WTC11 (cell line): ENCODE data around the gene NPHP3. TPM values are rescaled to one million over a fixed set of nuclear protein-coding genes. Genes with fewer than 3 reads are reported as not detected.
A peak's percentile ranks its signal among the peaks of the same experiment; 100 is the strongest.
"Not testable (repeated sequence)": the region's sequence is repeated elsewhere in the genome, so short reads cannot be mapped to it uniquely, and the experiment has no call there.

Experiments used
- ATAC-seq: fragments of 200-7000 bp; cut with Tn5 transposase; 2 replicates; pipeline ENCODE4 v1.10.0; 2021; ENCODE audit warnings: mild to moderate bottlenecking, moderate library complexity
- CTCF ChIA-PET: fragments of 300-600 bp; sonication (Branson Sonifier 250); formaldehyde crosslinking; loops from one replicate; lab custom pipeline; 2021; ENCODE audit warnings: antibody characterized with exemption; lab: Charles Lee
- POLR2A ChIA-PET: fragments of 350-600 bp; sonication (Branson Sonifier 250); formaldehyde crosslinking; loops from one replicate; lab custom pipeline; 2021; ENCODE audit warnings: antibody characterized with exemption; lab: Charles Lee
- DNase-seq: peaks from one replicate; pipeline ENCODE4 v3.0.0; 2021; ENCODE audit warnings: low spot score
- H3K27ac Mint-ChIP-seq: 2 replicates; pipeline ENCODE4 v1.8.0; 2021; ENCODE audit warnings: mixed read lengths
- H3K27me3 Mint-ChIP-seq: 2 replicates; pipeline ENCODE4 v1.8.0; 2021; ENCODE audit warnings: low read depth, mild to moderate bottlenecking, moderate library complexity, mixed read lengths
- H3K36me3 Mint-ChIP-seq: 2 replicates; pipeline ENCODE4 v1.8.0; 2021; ENCODE audit warnings: mixed read lengths
- H3K4me1 Mint-ChIP-seq: 2 replicates; pipeline ENCODE4 v1.8.0; 2022; ENCODE audit warnings: mixed read lengths
- H3K4me3 Mint-ChIP-seq: 2 replicates; pipeline ENCODE4 v1.8.0; 2021; ENCODE audit warnings: mild to moderate bottlenecking, moderate library complexity, mixed read lengths
- H3K9me3 Mint-ChIP-seq: 2 replicates; pipeline ENCODE4 v1.8.0; 2021; ENCODE audit warnings: mixed read lengths
- ATF1 ChIP-seq: sonication (generic); formaldehyde crosslinking; IDR thresholded peaks from 2 replicates; pipeline ENCODE4 v1.8.1; 2023; ENCODE audit warnings: mild to moderate bottlenecking, moderate library complexity, missing genetic modification reagents
- ATF2 ChIP-seq: sonication (generic); formaldehyde crosslinking; IDR thresholded peaks from 2 replicates; pipeline ENCODE4 v1.8.1; 2022; ENCODE audit warnings: low read depth, missing genetic modification reagents, borderline replicate concordance
- CREB1 ChIP-seq: sonication (generic); formaldehyde crosslinking; IDR thresholded peaks from 2 replicates; pipeline ENCODE4 v1.8.0; 2023; ENCODE audit warnings: mild to moderate bottlenecking, missing genetic modification reagents
- CTCF ChIP-seq: fragments of 200-600 bp; IDR thresholded peaks from 2 replicates; pipeline ENCODE4 v1.8.0; 2022; ENCODE audit warnings: antibody characterized with exemption
- FOXP1 ChIP-seq: sonication (generic); formaldehyde crosslinking; IDR thresholded peaks from 2 replicates; pipeline ENCODE4 v1.8.0; 2022; ENCODE audit warnings: missing genetic modification reagents, mild to moderate bottlenecking, moderate library complexity, borderline replicate concordance
- GABPB1 ChIP-seq: sonication (generic); formaldehyde crosslinking; IDR thresholded peaks from 2 replicates; pipeline ENCODE4 v1.8.1; 2023; ENCODE audit warnings: mild to moderate bottlenecking, missing genetic modification reagents
- GRHL2 ChIP-seq: fragments of 250-450 bp; sonication (Bioruptor Pico); IDR thresholded peaks from 2 replicates; pipeline ENCODE4 v1.8.0; 2022; ENCODE audit warnings: mild to moderate bottlenecking, moderate library complexity; ENCODE audit not compliant: insufficient replicate concordance, severe bottlenecking
- MXD4 ChIP-seq: fragments of 250-450 bp; sonication (Bioruptor Pico); IDR thresholded peaks from 2 replicates; pipeline ENCODE4 v1.8.0; 2021; ENCODE audit warnings: mild to moderate bottlenecking, moderate library complexity, borderline replicate concordance
- NFE2L1 ChIP-seq: sonication (generic); formaldehyde crosslinking; IDR thresholded peaks from 2 replicates; pipeline ENCODE4 v1.8.1; 2023; ENCODE audit warnings: missing genetic modification reagents
- OVOL2 ChIP-seq: fragments of 250-450 bp; sonication (Bioruptor Pico); IDR thresholded peaks from 2 replicates; pipeline ENCODE4 v1.9.0; 2021; ENCODE audit warnings: mild to moderate bottlenecking, borderline replicate concordance
- PREB ChIP-seq: sonication (generic); formaldehyde crosslinking; IDR thresholded peaks from 2 replicates; pipeline ENCODE4 v1.8.1; 2022; ENCODE audit warnings: mild to moderate bottlenecking, missing genetic modification reagents, moderate library complexity, borderline replicate concordance
- SMAD3 ChIP-seq: sonication (generic); formaldehyde crosslinking; IDR thresholded peaks from 2 replicates; pipeline ENCODE4 v1.8.0; 2022; ENCODE audit warnings: missing genetic modification reagents, mild to moderate bottlenecking, borderline replicate concordance
- STAT6 ChIP-seq: sonication (generic); formaldehyde crosslinking; conservative IDR thresholded peaks from 2 replicates; pipeline ENCODE4 v1.8.1; 2023; ENCODE audit warnings: mild to moderate bottlenecking, low read depth, missing genetic modification reagents, moderate library complexity
- USF2 ChIP-seq: sonication (generic); formaldehyde crosslinking; IDR thresholded peaks from 2 replicates; pipeline ENCODE4 v1.8.1; 2023; ENCODE audit warnings: mild to moderate bottlenecking, missing genetic modification reagents, moderate library complexity
- ZBTB21 ChIP-seq: sonication (generic); formaldehyde crosslinking; IDR thresholded peaks from 2 replicates; pipeline ENCODE4 v1.8.1; 2023; ENCODE audit warnings: mild to moderate bottlenecking, missing genetic modification reagents, borderline replicate concordance
- ZNF138 ChIP-seq: sonication (generic); formaldehyde crosslinking; conservative IDR thresholded peaks from 2 replicates; pipeline ENCODE4 v1.8.1; 2022; ENCODE audit warnings: mild to moderate bottlenecking, moderate library complexity, missing genetic modification reagents
- ZNF416 ChIP-seq: fragments of 250-450 bp; sonication (Bioruptor Pico); IDR thresholded peaks from 2 replicates; pipeline ENCODE4 v1.9.0; 2021; ENCODE audit warnings: mild to moderate bottlenecking, inconsistent platforms
- ZNF512 ChIP-seq: sonication (generic); formaldehyde crosslinking; IDR thresholded peaks from 2 replicates; pipeline ENCODE4 v1.8.1; 2022; ENCODE audit warnings: missing genetic modification reagents, borderline replicate concordance
- total RNA-seq: library from RNA; stranded (reverse); gene quantifications from 3 replicates; pipeline ENCODE4 v1.2.3, GENCODE V29; 2021

NPHP3 gene
- total RNA-seq, 1 experiment from 2014 or later = 15.4 TPM

- POLR2A ChIA-PET = no interaction called here
- H3K9me3 Mint-ChIP-seq = peaks cover 3% of the 10 kb centered on the region; the same call in 1 of the 2 replicates
- CTCF ChIA-PET = interaction anchor here (1.9 kb wide), 1 partner anchor 25 kb away, joined by 6 read pairs; no protein-coding TSS in a partner anchor
- ATAC-seq = no peak
- H3K27ac Mint-ChIP-seq = no peak overlapping the region
- H3K4me1 Mint-ChIP-seq = no peaks in the 10 kb centered on the region
- H3K27me3 Mint-ChIP-seq = no peaks in the 10 kb centered on the region
- H3K36me3 Mint-ChIP-seq = no peaks in the 10 kb centered on the region
- TF ChIP-seq PREB (CRISPR knock-in tag) = no peak
- TF ChIP-seq NFE2L1 (CRISPR knock-in tag) = no peak
- TF ChIP-seq ZBTB21 (CRISPR knock-in tag) = no peak
- TF ChIP-seq, all 79 proteins: peak for 0
- no peak for DNase-seq
- H3K4me3 Mint-ChIP-seq = no peak overlapping the region
Observed at GRCh38 chr3:132756108-132756650, 34.0 kb upstream of the NPHP3 start.

- Mint-ChIP-seq H3K4me3 (no peak overlapping the region), H3K9me3 (no peaks in the 10 kb centered on the region), H3K4me1 (no peaks in the 10 kb centered on the region), H3K27me3 (no peaks in the 10 kb centered on the region), H3K36me3 (no peaks in the 10 kb centered on the region), H3K27ac (no peak overlapping the region)
- ATAC-seq (no peak), DNase-seq (no peak)
- ChIA-PET POLR2A (no interaction called here), CTCF (no interaction called here)
- no peak for TF ChIP-seq ATF1 (CRISPR knock-in tag)
- no peak for TF ChIP-seq SMAD3 (CRISPR knock-in tag)
- TF ChIP-seq FOXP1 (CRISPR knock-in tag) = no peak
- TF ChIP-seq GABPB1 (CRISPR knock-in tag) = no peak
- no peak for TF ChIP-seq CREB1 (CRISPR knock-in tag)
- TF ChIP-seq ZNF138 (CRISPR knock-in tag) = no peak
Observed at GRCh38 chr3:132753946-132754345, 31.7 kb upstream of the NPHP3 start.

- Mint-ChIP-seq H3K27me3 (no peaks in the 10 kb centered on the region), H3K4me1 (peaks cover 5% of the 10 kb centered on the region; the same call in 1 of the 2 replicates), H3K36me3 (no peaks in the 10 kb centered on the region), H3K4me3 (no peak overlapping the region), H3K9me3 (no peaks in the 10 kb centered on the region), H3K27ac (no peak overlapping the region)
- no peak for ATAC-seq
- TF ChIP-seq OVOL2 (CRISPR knock-in tag) = no peak
- TF ChIP-seq MXD4 (CRISPR knock-in tag) = no peak
- no peak for TF ChIP-seq ATF2
- no peak for TF ChIP-seq GABPB1 (CRISPR knock-in tag)
- TF ChIP-seq CTCF = no peak
- TF ChIP-seq USF2 (CRISPR knock-in tag) = no peak
- no peak for TF ChIP-seq GRHL2 (CRISPR knock-in tag)
- no peak for TF ChIP-seq STAT6 (CRISPR knock-in tag)
- no peak for TF ChIP-seq ZNF416
- TF ChIP-seq ZBTB21 (CRISPR knock-in tag) = no peak
- no peak for TF ChIP-seq ZNF512 (CRISPR knock-in tag)
- DNase-seq = no peak
- CTCF ChIA-PET = no interaction called here
- POLR2A ChIA-PET = no interaction called here
Observed at GRCh38 chr3:132749786-132750185, 27.6 kb upstream of the NPHP3 start.

- ATAC-seq, H3K4me3 Mint-ChIP-seq, H3K4me1 Mint-ChIP-seq, H3K36me3 Mint-ChIP-seq, H3K9me3 Mint-ChIP-seq, H3K27me3 Mint-ChIP-seq, POLR2A ChIA-PET, H3K27ac Mint-ChIP-seq: not testable (repeated sequence)
- CTCF ChIA-PET = interaction anchor here (1.2 to 2.7 kb wide), 2 partner anchors 16 to 21 kb away, joined by 3 to 8 read pairs; no protein-coding TSS in a partner anchor
- DNase-seq = peak; percentile 28
Observed at GRCh38 chr3:132746720-132747119, 24.5 kb upstream of the NPHP3 start.
